ENCODE measurements around the gene NPC1. TPM values are rescaled to one million over a fixed set of nuclear protein-coding genes. Genes with fewer than 3 reads are reported as not detected.

The NPC1 gene
- total RNA-seq, 1 experiment from 2014 or later = 38.3 TPM

GRCh38 chr18:23587220-23587642, 925 bp upstream of the NPC1 start (continued):
- no peak for TF ChIP-seq ZNF219 (CRISPR knock-in tag; IDR thresholded peaks at IDR 0.05; ENCODE audit: borderline replicate concordance)
- TF ChIP-seq TP53 (CRISPR knock-in tag; IDR thresholded peaks at IDR 0.05) = no peak
- TF ChIP-seq FOXP1 (CRISPR knock-in tag; IDR thresholded peaks at IDR 0.05; ENCODE audit: borderline replicate concordance) = no peak

DNA sequence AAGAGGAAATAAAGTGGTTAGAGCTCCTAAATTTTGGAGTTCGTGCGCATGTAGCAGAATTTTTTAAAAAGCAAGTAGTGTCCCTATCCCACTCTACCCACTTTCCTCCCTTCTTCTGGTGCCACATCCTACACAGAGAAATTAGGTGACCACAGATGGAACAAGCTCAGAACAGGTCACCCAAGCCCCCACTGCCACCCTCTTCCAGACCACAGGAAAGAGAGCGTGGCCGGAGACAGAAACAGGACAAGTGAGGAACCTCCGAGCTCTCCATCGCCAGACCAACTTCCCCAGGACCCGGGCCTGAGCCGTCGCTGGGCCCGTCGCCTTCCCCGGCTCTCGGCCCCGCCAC, 433 bp downstream of the NPC1 start:
- Mint-ChIP-seq H3K4me3 (peak overlapping the region; percentile 93), H3K9me3 (no peaks in the 10 kb centered on the region), H3K36me3 (no peaks in the 10 kb centered on the region), H3K4me1 (peaks cover 27% of the 10 kb centered on the region), H3K27ac (peak overlapping the region; percentile 72), H3K27me3 (ENCODE audit: low read depth) (no peaks in the 10 kb centered on the region)
- POLR2A ChIA-PET = no interaction called here
- ATAC-seq (peak; percentile 11), DNase-seq (ENCODE audit: low spot score) (no peak)
- CTCF ChIA-PET = interaction anchor here (0.9 to 1.2 kb wide), 2 partner anchors 33 to 117 kb away, joined by 3 to 4 read pairs; no protein-coding TSS in a partner anchor
- no peak for TF ChIP-seq NR1H2 (CRISPR knock-in tag; IDR thresholded peaks at IDR 0.05)
- TF ChIP-seq NR3C1 (CRISPR knock-in tag; conservative IDR thresholded peaks at IDR 0.05; ENCODE audit: low read depth) = no peak
- TF ChIP-seq SMAD4 (CRISPR knock-in tag; IDR thresholded peaks at IDR 0.05) = no peak
- no peak for TF ChIP-seq ESRRA (CRISPR knock-in tag; IDR thresholded peaks at IDR 0.05; ENCODE audit: borderline replicate concordance)
- TF ChIP-seq ETV6 (CRISPR knock-in tag; IDR thresholded peaks at IDR 0.05) = no peak
- no peak for TF ChIP-seq MYBL2 (CRISPR knock-in tag; IDR thresholded peaks at IDR 0.05)
- TF ChIP-seq MLX (CRISPR knock-in tag; IDR thresholded peaks at IDR 0.05) = no peak
- TF ChIP-seq HMGXB4 (CRISPR knock-in tag; IDR thresholded peaks at IDR 0.05) = no peak
- TF ChIP-seq KAT7 (CRISPR knock-in tag; IDR thresholded peaks at IDR 0.05; ENCODE audit: borderline replicate concordance) = no peak
- TF ChIP-seq E2F4 (CRISPR knock-in tag; IDR thresholded peaks at IDR 0.05; ENCODE audit: borderline replicate concordance, low read depth) = no peak
- no peak for TF ChIP-seq CREM (CRISPR knock-in tag; IDR thresholded peaks at IDR 0.05)
- no peak for TF ChIP-seq TP53 (CRISPR knock-in tag; IDR thresholded peaks at IDR 0.05)
- TF ChIP-seq ZNF317 (CRISPR knock-in tag; IDR thresholded peaks at IDR 0.05; ENCODE audit: borderline replicate concordance, low read depth) = no peak
- TF ChIP-seq ZNF423 (CRISPR knock-in tag; IDR thresholded peaks at IDR 0.05) = no peak
- no peak for TF ChIP-seq RORB (CRISPR knock-in tag; IDR thresholded peaks at IDR 0.05)

GRCh38 chr18:23585007-23585871, 1.1 kb downstream of the NPC1 start:
- no peaks in the 10 kb centered on the region for H3K27me3 Mint-ChIP-seq (ENCODE audit: low read depth)
- ChIA-PET POLR2A (no interaction called here), CTCF (interaction anchor here (0.6 to 1.2 kb wide), 3 partner anchors 34 to 438 kb away, joined by 3 to 4 read pairs (median 3); no protein-coding TSS in a partner anchor)
- ATAC-seq (no peak), DNase-seq (ENCODE audit: low spot score) (no peak)
- no peaks in the 10 kb centered on the region for H3K9me3 Mint-ChIP-seq
- no peaks in the 10 kb centered on the region for H3K36me3 Mint-ChIP-seq
- H3K4me3 Mint-ChIP-seq = peak overlapping the region; percentile 93
- peak overlapping the region; percentile 72 for H3K27ac Mint-ChIP-seq
- H3K4me1 Mint-ChIP-seq = peaks cover 34% of the 10 kb centered on the region
- TF ChIP-seq, protein P1, sequence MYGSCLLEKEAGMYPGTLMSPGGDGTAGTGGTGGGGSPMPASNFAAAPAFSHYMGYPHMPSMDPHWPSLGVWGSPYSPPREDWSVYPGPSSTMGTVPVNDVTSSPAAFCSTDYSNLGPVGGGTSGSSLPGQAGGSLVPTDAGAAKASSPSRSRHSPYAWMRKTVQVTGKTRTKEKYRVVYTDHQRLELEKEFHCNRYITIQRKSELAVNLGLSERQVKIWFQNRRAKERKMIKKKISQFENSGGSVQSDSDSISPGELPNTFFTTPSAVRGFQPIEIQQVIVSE (CRISPR knock-in tag; IDR thresholded peaks at IDR 0.05; ENCODE audit: borderline replicate concordance) = no peak
- no peak for TF ChIP-seq FOXP1 (CRISPR knock-in tag; IDR thresholded peaks at IDR 0.05; ENCODE audit: borderline replicate concordance)
- no peak for TF ChIP-seq ZBTB43 (CRISPR knock-in tag; IDR thresholded peaks at IDR 0.05)
- no peak for TF ChIP-seq JUN (CRISPR knock-in tag; IDR thresholded peaks at IDR 0.05)
- no peak for TF ChIP-seq ATF6 (CRISPR knock-in tag; IDR thresholded peaks at IDR 0.05)
- no peak for TF ChIP-seq ETV6 (CRISPR knock-in tag; IDR thresholded peaks at IDR 0.05)
- TF ChIP-seq, protein P2, sequence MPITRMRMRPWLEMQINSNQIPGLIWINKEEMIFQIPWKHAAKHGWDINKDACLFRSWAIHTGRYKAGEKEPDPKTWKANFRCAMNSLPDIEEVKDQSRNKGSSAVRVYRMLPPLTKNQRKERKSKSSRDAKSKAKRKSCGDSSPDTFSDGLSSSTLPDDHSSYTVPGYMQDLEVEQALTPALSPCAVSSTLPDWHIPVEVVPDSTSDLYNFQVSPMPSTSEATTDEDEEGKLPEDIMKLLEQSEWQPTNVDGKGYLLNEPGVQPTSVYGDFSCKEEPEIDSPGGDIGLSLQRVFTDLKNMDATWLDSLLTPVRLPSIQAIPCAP (CRISPR knock-in tag; IDR thresholded peaks at IDR 0.05) = no peak
